GM18498 (cell line): ENCODE measurements around the gene SV2C.
"Not testable (repeated sequence)": the region's sequence is repeated elsewhere in the genome, so short reads cannot be mapped to it uniquely, and the experiment has no call there.

Source experiments
- ATAC-seq: cut with Tn5 transposase; IDR thresholded peaks from one replicate; pipeline ENCODE4 v1.9.1; 2021; ENCODE audit warnings: mild to moderate bottlenecking, moderate library complexity; ENCODE audit not compliant: unreplicated experiment

SV2C gene

GRCh38 chr5:76292620-76293322, 209.6 kb downstream of the SV2C start:
- peak; percentile 67 for ATAC-seq

- ATAC-seq: no peak
These were observed 211.4 kb downstream of the SV2C start for GRCh38 chr5:76294573-76294972.

- no peak for ATAC-seq
These were observed 215.7 kb downstream of the SV2C start for GRCh38 chr5:76298852-76299251.

- ATAC-seq: no peak
These were observed 216.4 kb downstream of the SV2C start for GRCh38 chr5:76299592-76299991.

- not testable (repeated sequence) for ATAC-seq
These were observed 218.7 kb downstream of the SV2C start for GRCh38 chr5:76301932-76302331.

GRCh38 chr5:76302661-76303060, 219.5 kb downstream of the SV2C start:
- not testable (repeated sequence) for ATAC-seq

- peak; percentile 48 for ATAC-seq
These were observed 220.7 kb downstream of the SV2C start for GRCh38 chr5:76303921-76304320.

- ATAC-seq: no peak
These were observed 222.1 kb downstream of the SV2C start for GRCh38 chr5:76305269-76305668.

GRCh38 chr5:76305775-76306174, 222.6 kb downstream of the SV2C start:
- ATAC-seq: no peak

- no peak for ATAC-seq
These were observed 227.0 kb downstream of the SV2C start for GRCh38 chr5:76310208-76310607.

- no peak for ATAC-seq
These were observed 229.6 kb downstream of the SV2C start for GRCh38 chr5:76312783-76313182.

GRCh38 chr5:76314643-76315042, 231.5 kb downstream of the SV2C start:
- ATAC-seq: no peak

- ATAC-seq: no peak
These were observed 236.5 kb downstream of the SV2C start for GRCh38 chr5:76319673-76320072.

- not testable (repeated sequence) for ATAC-seq
These were observed 240.3 kb downstream of the SV2C start for GRCh38 chr5:76323494-76323893.

- no peak for ATAC-seq
These were observed 242.1 kb downstream of the SV2C start for GRCh38 chr5:76325326-76325725.

- no peak for ATAC-seq
These were observed 242.8 kb downstream of the SV2C start for GRCh38 chr5:76325876-76326491.

GRCh38 chr5:76326577-76327302, 243.6 kb downstream of the SV2C start:
- ATAC-seq: no peak

- no peak for ATAC-seq
These were observed 246.2 kb downstream of the SV2C start for GRCh38 chr5:76329346-76329745.

- ATAC-seq: no peak
These were observed 247.9 kb downstream of the SV2C start for GRCh38 chr5:76331126-76331525.

- no peak for ATAC-seq
These were observed 248.9 kb downstream of the SV2C start for GRCh38 chr5:76332102-76332501.

- ATAC-seq: no peak
These were observed 249.5 kb downstream of the SV2C start for GRCh38 chr5:76332611-76333205.

- ATAC-seq: no peak
These were observed 250.4 kb downstream of the SV2C start for GRCh38 chr5:76333571-76333970.
